GM12878 (cell line): ENCODE data around the gene CCM2. TPM values are rescaled to one million over a fixed set of nuclear protein-coding genes. Genes with fewer than 3 reads are reported as not detected.

Source experiments
- NR2C2 ChIP-seq: IDR thresholded peaks from 2 replicates; pipeline ENCODE4 v1.6.1; 2011; ENCODE audit warnings: borderline replicate concordance, low read depth; ENCODE audit not compliant: control insufficient read depth, insufficient read length
- polyA plus RNA-seq, 11 experiments: library from polyadenylated mRNA; depleted of rRNA in 4 of 11; unstranded in 6 of 11; stranded (reverse) in 5 of 11; fragments of >200 nt; fragmentation: Nextera tagmentation in 4 of 11; fragmentation: Illumina TruSeq in 1 of 11; extraction: Ambion mirVana in 4 of 11; extraction: Trizol in 1 of 11; gene quantifications; 1 replicate in 1 of 11; 2 replicates in 10 of 11; pipeline versions ENCODE4 v1.2.1 to v1.2.3, GENCODE V29; 2011 to 2016; ENCODE audit warnings: inconsistent platforms in 2 of 11, missing spikeins in 2 of 11, low read depth in 1 of 11
- total RNA-seq, 4 experiments: library from RNA; depleted of rRNA in 3 of 4; stranded (reverse); fragments of >200 nt in 3 of 4; fragmentation: Illumina TruSeq in 1 of 4; extraction: Trizol in 1 of 4; gene quantifications; 2 replicates each; pipeline versions ENCODE4 v1.2.1 to v1.2.3, GENCODE V29; 2013 to 2021
- TF ChIP-seq, protein P1 (sequence below): fragments of 450-650 bp; IDR thresholded peaks from 2 replicates; pipeline ENCODE4 v1.6.1; 2016; ENCODE audit warnings: mild to moderate bottlenecking, moderate library complexity, borderline replicate concordance
- TF ChIP-seq, protein P2 (sequence below): IDR thresholded peaks from 2 replicates; pipeline ENCODE4 v1.6.1; 2012; ENCODE audit warnings: mild to moderate bottlenecking, low read depth, low read length

Gene CCM2
- total and polyA plus RNA-seq, 10 of the 15 experiments (the other 5 are each of a cell fraction or from before 2014, with no cell fraction given) = 1.00 to 82.3 (median 48.7) TPM

DNA sequence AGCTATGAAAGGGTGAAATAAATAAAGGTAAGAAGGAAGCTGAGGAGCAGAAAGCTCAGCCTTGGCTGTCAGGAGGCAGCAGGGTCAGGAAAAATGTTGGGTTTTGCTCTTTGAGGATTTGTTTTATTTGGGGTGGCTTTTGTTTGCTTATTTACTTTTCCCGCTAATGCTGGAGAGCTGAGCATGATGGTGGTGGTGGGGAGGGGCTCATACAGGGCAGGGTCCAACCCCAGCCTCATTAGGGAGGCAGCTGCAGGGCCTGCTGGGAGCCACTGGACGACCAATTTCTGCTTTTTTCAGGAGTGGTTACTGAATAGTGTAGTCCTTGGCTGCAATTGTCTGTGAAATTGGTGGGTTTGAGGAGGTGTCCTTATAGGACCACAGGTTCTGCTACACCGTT lies 36.3 kb downstream of the CCM2 start (continued):
- TF ChIP-seq, protein P1, sequence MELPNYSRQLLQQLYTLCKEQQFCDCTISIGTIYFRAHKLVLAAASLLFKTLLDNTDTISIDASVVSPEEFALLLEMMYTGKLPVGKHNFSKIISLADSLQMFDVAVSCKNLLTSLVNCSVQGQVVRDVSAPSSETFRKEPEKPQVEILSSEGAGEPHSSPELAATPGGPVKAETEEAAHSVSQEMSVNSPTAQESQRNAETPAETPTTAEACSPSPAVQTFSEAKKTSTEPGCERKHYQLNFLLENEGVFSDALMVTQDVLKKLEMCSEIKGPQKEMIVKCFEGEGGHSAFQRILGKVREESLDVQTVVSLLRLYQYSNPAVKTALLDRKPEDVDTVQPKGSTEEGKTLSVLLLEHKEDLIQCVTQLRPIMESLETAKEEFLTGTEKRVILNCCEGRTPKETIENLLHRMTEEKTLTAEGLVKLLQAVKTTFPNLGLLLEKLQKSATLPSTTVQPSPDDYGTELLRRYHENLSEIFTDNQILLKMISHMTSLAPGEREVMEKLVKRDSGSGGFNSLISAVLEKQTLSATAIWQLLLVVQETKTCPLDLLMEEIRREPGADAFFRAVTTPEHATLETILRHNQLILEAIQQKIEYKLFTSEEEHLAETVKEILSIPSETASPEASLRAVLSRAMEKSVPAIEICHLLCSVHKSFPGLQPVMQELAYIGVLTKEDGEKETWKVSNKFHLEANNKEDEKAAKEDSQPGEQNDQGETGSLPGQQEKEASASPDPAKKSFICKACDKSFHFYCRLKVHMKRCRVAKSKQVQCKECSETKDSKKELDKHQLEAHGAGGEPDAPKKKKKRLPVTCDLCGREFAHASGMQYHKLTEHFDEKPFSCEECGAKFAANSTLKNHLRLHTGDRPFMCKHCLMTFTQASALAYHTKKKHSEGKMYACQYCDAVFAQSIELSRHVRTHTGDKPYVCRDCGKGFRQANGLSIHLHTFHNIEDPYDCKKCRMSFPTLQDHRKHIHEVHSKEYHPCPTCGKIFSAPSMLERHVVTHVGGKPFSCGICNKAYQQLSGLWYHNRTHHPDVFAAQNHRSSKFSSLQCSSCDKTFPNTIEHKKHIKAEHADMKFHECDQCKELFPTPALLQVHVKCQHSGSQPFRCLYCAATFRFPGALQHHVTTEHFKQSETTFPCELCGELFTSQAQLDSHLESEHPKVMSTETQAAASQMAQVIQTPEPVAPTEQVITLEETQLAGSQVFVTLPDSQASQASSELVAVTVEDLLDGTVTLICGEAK = no peak
- no peak for TF ChIP-seq NR2C2
- TF ChIP-seq, protein P2, sequence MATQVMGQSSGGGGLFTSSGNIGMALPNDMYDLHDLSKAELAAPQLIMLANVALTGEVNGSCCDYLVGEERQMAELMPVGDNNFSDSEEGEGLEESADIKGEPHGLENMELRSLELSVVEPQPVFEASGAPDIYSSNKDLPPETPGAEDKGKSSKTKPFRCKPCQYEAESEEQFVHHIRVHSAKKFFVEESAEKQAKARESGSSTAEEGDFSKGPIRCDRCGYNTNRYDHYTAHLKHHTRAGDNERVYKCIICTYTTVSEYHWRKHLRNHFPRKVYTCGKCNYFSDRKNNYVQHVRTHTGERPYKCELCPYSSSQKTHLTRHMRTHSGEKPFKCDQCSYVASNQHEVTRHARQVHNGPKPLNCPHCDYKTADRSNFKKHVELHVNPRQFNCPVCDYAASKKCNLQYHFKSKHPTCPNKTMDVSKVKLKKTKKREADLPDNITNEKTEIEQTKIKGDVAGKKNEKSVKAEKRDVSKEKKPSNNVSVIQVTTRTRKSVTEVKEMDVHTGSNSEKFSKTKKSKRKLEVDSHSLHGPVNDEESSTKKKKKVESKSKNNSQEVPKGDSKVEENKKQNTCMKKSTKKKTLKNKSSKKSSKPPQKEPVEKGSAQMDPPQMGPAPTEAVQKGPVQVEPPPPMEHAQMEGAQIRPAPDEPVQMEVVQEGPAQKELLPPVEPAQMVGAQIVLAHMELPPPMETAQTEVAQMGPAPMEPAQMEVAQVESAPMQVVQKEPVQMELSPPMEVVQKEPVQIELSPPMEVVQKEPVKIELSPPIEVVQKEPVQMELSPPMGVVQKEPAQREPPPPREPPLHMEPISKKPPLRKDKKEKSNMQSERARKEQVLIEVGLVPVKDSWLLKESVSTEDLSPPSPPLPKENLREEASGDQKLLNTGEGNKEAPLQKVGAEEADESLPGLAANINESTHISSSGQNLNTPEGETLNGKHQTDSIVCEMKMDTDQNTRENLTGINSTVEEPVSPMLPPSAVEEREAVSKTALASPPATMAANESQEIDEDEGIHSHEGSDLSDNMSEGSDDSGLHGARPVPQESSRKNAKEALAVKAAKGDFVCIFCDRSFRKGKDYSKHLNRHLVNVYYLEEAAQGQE = no peak
